ENCODE measurements around the gene AOAH. TPM values are rescaled to one million over a fixed set of nuclear protein-coding genes. Genes with fewer than 3 reads are reported as not detected.

AOAH gene
- total RNA-seq, 4 donors from 2014 or later, result 0.68 to 12.0 (median 4.8) TPM

DNA sequence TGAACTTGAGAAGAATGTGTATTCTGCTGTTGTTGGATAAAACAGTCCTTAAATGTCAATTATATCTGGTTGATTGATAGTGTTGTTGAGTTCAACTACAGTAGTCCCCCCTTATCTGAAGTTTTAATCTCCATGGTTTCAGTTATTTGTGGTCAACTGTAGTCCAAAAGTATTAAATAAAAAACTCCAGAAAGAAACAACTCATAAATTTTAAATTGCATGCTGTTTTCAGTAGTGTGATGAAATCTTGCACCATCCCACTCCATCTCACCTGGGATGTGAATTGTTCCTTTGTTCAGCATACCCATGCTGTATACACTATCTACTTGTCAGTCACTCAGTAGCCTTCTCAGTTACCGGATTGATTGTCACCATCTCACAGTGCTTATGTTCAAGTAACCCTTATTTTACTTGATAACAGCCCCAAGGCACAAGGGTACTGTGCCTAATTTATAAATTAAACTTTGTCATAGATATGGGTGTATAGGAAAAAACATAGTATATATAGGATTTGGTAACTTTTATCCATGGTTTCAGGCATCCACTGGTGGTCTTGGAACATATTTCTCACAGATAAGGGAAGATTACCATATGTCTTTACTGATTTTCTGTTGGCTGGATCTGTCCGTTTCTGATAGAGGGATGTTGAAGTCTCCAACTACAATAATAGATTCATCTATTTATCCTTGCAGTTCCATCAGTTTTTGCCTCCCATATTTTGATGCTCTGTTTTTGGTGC, 57.1 kb downstream of the AOAH start:
- 88 to 96% methylated on average over 2 of the region's 2 CpGs for WGBS, 2 donors
- H3K4me1 ChIP-seq, result peaks cover 0 to 3% (median 0%) of the 10 kb centered on the region in 3 donors
- no peaks in the 10 kb centered on the region for H3K36me3 ChIP-seq
- TF ChIP-seq CTCF (IDR thresholded peaks at IDR 0.05), result no peak
- no peak for TF ChIP-seq POLR2A (IDR thresholded peaks at IDR 0.05)
- no peak for DNase-seq
- H3K27me3 ChIP-seq, result no peaks in the 10 kb centered on the region
- H3K4me3 ChIP-seq, result no peak overlapping the region
- intact Hi-C loops (cut with DNase I), result no loop called here
- H3K9me3 ChIP-seq, result no peaks in the 10 kb centered on the region
- H3K27ac ChIP-seq, result no peak overlapping the region

DNA sequence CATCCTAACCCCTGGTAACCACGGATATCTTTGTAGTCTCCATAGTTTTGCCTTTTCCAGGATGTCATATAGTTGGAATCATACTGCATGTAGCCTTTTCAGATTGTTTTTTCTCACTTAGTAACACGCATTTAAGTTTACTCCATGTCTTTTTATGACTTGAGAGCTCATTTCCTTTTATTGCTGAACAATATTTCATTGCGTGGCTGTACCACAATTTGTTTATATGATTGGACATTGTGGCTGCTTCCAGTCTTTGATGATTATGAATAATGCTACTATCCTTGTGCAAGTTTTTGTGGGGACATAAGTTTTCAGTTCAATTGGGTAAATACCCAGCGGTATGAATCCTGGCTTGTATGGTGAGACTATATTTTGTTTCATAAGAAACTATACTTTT, 60.8 kb downstream of the AOAH start:
- no peaks in the 10 kb centered on the region for H3K27me3 ChIP-seq
- DNase-seq, result no peak
- H3K9me3 ChIP-seq, result no peaks in the 10 kb centered on the region
- 70 to 86% methylated on average over 4 of the region's 4 CpGs for WGBS, 2 donors
- intact Hi-C loops (cut with DNase I), result no loop called here
- TF ChIP-seq CTCF (IDR thresholded peaks at IDR 0.05) (no peak), POLR2A (IDR thresholded peaks at IDR 0.05) (no peak)
- no peaks in the 10 kb centered on the region for H3K4me1 ChIP-seq
- no peaks in the 10 kb centered on the region for H3K36me3 ChIP-seq
- no peak overlapping the region for H3K27ac ChIP-seq
- H3K4me3 ChIP-seq, result no peak overlapping the region

GRCh38 chr7:36661135-36661840, 63.0 kb downstream of the AOAH start:
- intact Hi-C loops (cut with DNase I), result no loop called here
- no peak for DNase-seq
- Histone ChIP-seq H3K4me3 (no peak overlapping the region), H3K27ac (no peak overlapping the region), H3K9me3 (no peaks in the 10 kb centered on the region), H3K4me1 (no peaks in the 10 kb centered on the region), H3K36me3 (no peaks in the 10 kb centered on the region), H3K27me3 (no peaks in the 10 kb centered on the region)
- 72 to 74% methylated on average over 7 of the region's 7 CpGs for WGBS, 2 donors
- TF ChIP-seq CTCF (IDR thresholded peaks at IDR 0.05) (no peak), POLR2A (IDR thresholded peaks at IDR 0.05) (no peak)

DNA sequence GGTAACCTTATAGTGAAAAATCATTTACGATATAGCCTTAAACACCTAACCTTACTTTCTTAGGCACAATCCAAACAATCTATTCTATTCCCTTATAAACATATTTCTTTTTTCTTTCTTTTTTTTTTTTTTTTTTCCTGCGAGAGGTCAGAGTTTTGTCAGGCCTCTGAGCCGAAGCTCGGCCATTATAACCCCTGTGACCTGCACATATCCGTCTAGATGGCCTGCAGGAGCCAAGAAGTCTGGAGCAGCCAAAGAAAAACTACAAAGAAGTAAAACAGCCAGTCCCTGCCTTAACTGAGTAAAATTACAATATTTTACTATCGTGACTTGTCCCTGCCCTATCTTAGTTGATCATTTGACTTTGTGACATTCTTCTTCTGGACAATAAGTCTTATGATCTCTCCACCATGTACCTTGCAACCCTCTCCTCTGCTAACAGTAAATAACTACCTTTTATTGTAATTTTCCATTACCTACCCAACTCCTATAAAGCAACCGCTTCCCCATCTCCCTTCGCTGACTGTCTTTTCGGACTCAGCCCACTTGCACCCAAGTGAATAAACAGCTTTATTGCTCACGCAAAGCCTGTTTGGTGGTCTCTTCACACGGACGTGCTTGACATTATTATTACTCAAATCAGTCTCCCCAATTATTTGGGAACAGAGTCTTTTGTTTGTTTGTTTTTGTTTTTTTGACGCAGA, 64.5 kb downstream of the AOAH start:
- TF ChIP-seq POLR2A (IDR thresholded peaks at IDR 0.05), result no peak
- no peak for TF ChIP-seq CTCF (IDR thresholded peaks at IDR 0.05)
- Histone ChIP-seq H3K9me3 (no peaks in the 10 kb centered on the region), H3K36me3 (no peaks in the 10 kb centered on the region), H3K4me3 (no peak overlapping the region), H3K27ac (no peak overlapping the region), H3K27me3 (no peaks in the 10 kb centered on the region), H3K4me1 (no peaks in the 10 kb centered on the region)
- no peak for DNase-seq
- 82 to 91% methylated on average over 13 of the region's 13 CpGs for WGBS, 2 donors
- intact Hi-C loops (cut with DNase I), result no loop called here

GRCh38 chr7:36659172-36659516, 65.2 kb downstream of the AOAH start:
- Histone ChIP-seq H3K4me3 (no peak overlapping the region), H3K36me3 (no peaks in the 10 kb centered on the region), H3K27me3 (no peaks in the 10 kb centered on the region), H3K4me1 (no peaks in the 10 kb centered on the region), H3K27ac (no peak overlapping the region), H3K9me3 (no peaks in the 10 kb centered on the region)
- intact Hi-C loops (cut with DNase I), result no loop called here
- no peak for TF ChIP-seq POLR2A (IDR thresholded peaks at IDR 0.05)
- no peak for TF ChIP-seq CTCF (IDR thresholded peaks at IDR 0.05)
- 42 to 45% methylated on average over 2 to 4 of the region's 4 CpGs for WGBS, 2 donors
- DNase-seq, result no peak

All from esophagus squamous epithelium (tissue), 5 donors.